Endothelial cell of umbilical vein (primary cell): Measurements from ENCODE around the gene NLRP13.

Source experiments
- CTCF ChIP-seq, 2 donors: IDR thresholded peaks; 1 replicate in 1 of 2; 2 replicates in 1 of 2; pipeline ENCODE4 v1.5.1; 2011; ENCODE audit warnings: low read length in 2 of 2, mild to moderate bottlenecking in 2 of 2, moderate library complexity in 2 of 2, control low read depth in 1 of 2, inconsistent platforms in 1 of 2, low read depth in 1 of 2; ENCODE audit not compliant: insufficient read depth in 1 of 2; ENCODE audit errors: extremely low read depth in 1 of 2
- EZH2 ChIP-seq: IDR thresholded peaks from 2 replicates; pipeline ENCODE4 v1.6.1; 2012; ENCODE audit warnings: borderline replicate concordance, low read depth, mild to moderate bottlenecking, moderate library complexity, low read length, inconsistent platforms; ENCODE audit not compliant: severe bottlenecking
- FOS ChIP-seq: IDR thresholded peaks from 2 replicates; pipeline ENCODE4 v1.6.1; 2011; ENCODE audit warnings: mild to moderate bottlenecking, low read length, moderate library complexity, borderline replicate concordance; ENCODE audit not compliant: insufficient read depth
- JUN ChIP-seq: IDR thresholded peaks from 2 replicates; pipeline ENCODE4 v1.6.1; 2011; ENCODE audit warnings: borderline replicate concordance, low read depth; ENCODE audit not compliant: insufficient read length, insufficient read depth
- MAX ChIP-seq: IDR thresholded peaks from 2 replicates; pipeline ENCODE4 v1.6.1; 2011; ENCODE audit not compliant: insufficient read depth, insufficient read length
- MYC ChIP-seq: IDR thresholded peaks from one replicate; pipeline ENCODE4 v1.6.1; 2011; ENCODE audit warnings: mild to moderate bottlenecking, low read depth, low read length
- POLR2A ChIP-seq: IDR thresholded peaks from 2 replicates; pipeline ENCODE4 v1.6.1; 2012; ENCODE audit warnings: low read depth, mild to moderate bottlenecking, control low read depth, low read length
- POLR2AphosphoS5 ChIP-seq: IDR thresholded peaks from 2 replicates; pipeline ENCODE4 v1.6.1; 2012; ENCODE audit warnings: low read depth, mild to moderate bottlenecking, control low read depth, low read length, moderate library complexity; ENCODE audit not compliant: insufficient read depth

- TF ChIP-seq CTCF (IDR thresholded peaks at IDR 0.05; ENCODE audit: extremely low read depth in 1 of 2, insufficient read depth in 1 of 2, low read depth in 1 of 2, low read length in 2 of 2) = no peak
- TF ChIP-seq POLR2AphosphoS5 = no peak
- TF ChIP-seq POLR2A = no peak
- no peak for TF ChIP-seq FOS
- TF ChIP-seq MYC = no peak
- TF ChIP-seq EZH2 = no peak
- no peak for TF ChIP-seq MAX
- no peak for TF ChIP-seq JUN
Observed at GRCh38 chr19:55973982-55974381, 41.8 kb upstream of the NLRP13 start.
